Measurements from ENCODE around the gene TSHZ2. TPM values are rescaled to one million over a fixed set of nuclear protein-coding genes. Genes with fewer than 3 reads are reported as not detected.

TSHZ2 gene
- total RNA-seq, 1 experiment from 2014 or later = 0.07 TPM

GRCh38 chr20:53059848-53060247 lies 87.7 kb downstream of the TSHZ2 start:
- H3K4me3 Mint-ChIP-seq = no peak overlapping the region
- Histone ChIP-seq H2AFZ (ENCODE audit: low read length) (no peak overlapping the region), H3T11ph (ENCODE audit: low read length) (no peak overlapping the region), H3K27ac (ENCODE audit: insufficient read length, low read depth, low read length) (no peak overlapping the region), H3K23me2 (ENCODE audit: insufficient read length, low read depth, low read length, poor library complexity, severe bottlenecking) (no peaks in the 10 kb centered on the region), H2BK5ac (ENCODE audit: insufficient read length, low read length) (no peak overlapping the region), H4K8ac (replicated peaks; ENCODE audit: insufficient read length, low read depth, low read length) (no peak overlapping the region), H3K79me2 (ENCODE audit: insufficient read depth, low read length) (no peaks in the 10 kb centered on the region), H3K79me1 (ENCODE audit: insufficient read depth, low read depth, low read length, poor library complexity, severe bottlenecking) (no peaks in the 10 kb centered on the region), H4K20me1 (ENCODE audit: control insufficient read depth, insufficient read depth, insufficient read length) (no peaks in the 10 kb centered on the region), H2AK5ac (ENCODE audit: insufficient read length, low read length) (no peak overlapping the region), H3K4me1 (ENCODE audit: insufficient read depth, low read length) (no peaks in the 10 kb centered on the region), H4K91ac (ENCODE audit: insufficient read length, low read depth, low read length) (no peak overlapping the region), H2BK20ac (ENCODE audit: low read depth, low read length, poor library complexity, severe bottlenecking) (no peak overlapping the region), H3K56ac (ENCODE audit: insufficient read length, low read depth, low read length) (no peak overlapping the region), H4K5ac (ENCODE audit: insufficient read length, low read depth, low read length) (no peak overlapping the region), H2BK120ac (ENCODE audit: low read depth, low read length, poor library complexity, severe bottlenecking) (no peak overlapping the region), H3K14ac (ENCODE audit: insufficient read depth, low read length) (no peak overlapping the region), H3K9me3 (ENCODE audit: control insufficient read depth, low read depth, low read length) (no peaks in the 10 kb centered on the region), H3K4ac (ENCODE audit: low read depth, low read length) (no peak overlapping the region), H3K4me2 (ENCODE audit: insufficient read depth, insufficient read length, low read length) (no peak overlapping the region), H3K9ac (ENCODE audit: extremely low read depth, insufficient read length, low read length) (no peak overlapping the region), H3K18ac (ENCODE audit: insufficient read length, low read depth, low read length) (no peak overlapping the region), H2BK12ac (ENCODE audit: insufficient read length, low read depth, low read length) (no peak overlapping the region), H2BK15ac (ENCODE audit: low read depth, low read length) (no peak overlapping the region), H3K27me3 (ENCODE audit: insufficient read depth, low read length) (no peaks in the 10 kb centered on the region), H3K23ac (ENCODE audit: insufficient read length, low read depth, low read length) (no peak overlapping the region)
- no peaks in the 10 kb centered on the region; the same call in none of the 2 replicates for H3K27me3 Mint-ChIP-seq (ENCODE audit: low read depth)
- peaks cover 2 to 7% of the 10 kb centered on the region in 2 experiments; a peak in 1 of 4 replicates for H3K4me1 Mint-ChIP-seq
- H3K27ac Mint-ChIP-seq = no peak overlapping the region
- DNase-seq = no peak
- H3K9me3 Mint-ChIP-seq = no peaks in the 10 kb centered on the region
- TF ChIP-seq, protein P1, sequence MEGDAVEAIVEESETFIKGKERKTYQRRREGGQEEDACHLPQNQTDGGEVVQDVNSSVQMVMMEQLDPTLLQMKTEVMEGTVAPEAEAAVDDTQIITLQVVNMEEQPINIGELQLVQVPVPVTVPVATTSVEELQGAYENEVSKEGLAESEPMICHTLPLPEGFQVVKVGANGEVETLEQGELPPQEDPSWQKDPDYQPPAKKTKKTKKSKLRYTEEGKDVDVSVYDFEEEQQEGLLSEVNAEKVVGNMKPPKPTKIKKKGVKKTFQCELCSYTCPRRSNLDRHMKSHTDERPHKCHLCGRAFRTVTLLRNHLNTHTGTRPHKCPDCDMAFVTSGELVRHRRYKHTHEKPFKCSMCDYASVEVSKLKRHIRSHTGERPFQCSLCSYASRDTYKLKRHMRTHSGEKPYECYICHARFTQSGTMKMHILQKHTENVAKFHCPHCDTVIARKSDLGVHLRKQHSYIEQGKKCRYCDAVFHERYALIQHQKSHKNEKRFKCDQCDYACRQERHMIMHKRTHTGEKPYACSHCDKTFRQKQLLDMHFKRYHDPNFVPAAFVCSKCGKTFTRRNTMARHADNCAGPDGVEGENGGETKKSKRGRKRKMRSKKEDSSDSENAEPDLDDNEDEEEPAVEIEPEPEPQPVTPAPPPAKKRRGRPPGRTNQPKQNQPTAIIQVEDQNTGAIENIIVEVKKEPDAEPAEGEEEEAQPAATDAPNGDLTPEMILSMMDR (conservative IDR thresholded peaks at IDR 0.05) = no peak
- no peaks in the 10 kb centered on the region for H3K36me3 Mint-ChIP-seq (ENCODE audit: insufficient read depth in 1 of 3, low read depth in 3 of 3)
- no CpG with 5 or more reads among the region's 5 CpGs for WGBS (ENCODE audit: extremely low coverage, insufficient read length, low lambda C conversion rate)

All from H9 (cell line).